Stimulated activated CD4-positive, alpha-beta T cell treated with anti-CD3 and anti-CD28 coated beads, Interleukin-4, amount 100 ng/mL, for 48 hours (primary cell): ENCODE data around the gene CEP170.
"Not testable (repeated sequence)": the region's sequence is repeated elsewhere in the genome, so short reads cannot be mapped to it uniquely, and the experiment has no call there.

ENCODE experiments used
- DNase-seq, 2 donors: peaks; one replicate each; pipeline ENCODE4 v3.0.0-alpha.2; 2020; ENCODE audit warnings: low read depth in 2 of 2

The CEP170 gene

GRCh38 chr1:243234978-243235647 lies 20.0 kb downstream of the CEP170 start:
- no peak for DNase-seq

GRCh38 chr1:243233908-243234307 lies 21.2 kb downstream of the CEP170 start:
- no peak for DNase-seq

GRCh38 chr1:243230914-243231313 lies 24.2 kb downstream of the CEP170 start:
- no peak for DNase-seq

- DNase-seq, result no peak
These were observed 25.6 kb downstream of the CEP170 start for GRCh38 chr1:243229526-243229925.

- DNase-seq, result no peak
These were observed 27.5 kb downstream of the CEP170 start for GRCh38 chr1:243227622-243228021.

GRCh38 chr1:243218059-243218458 lies 37.0 kb downstream of the CEP170 start:
- no peak for DNase-seq

- DNase-seq, result no peak
These were observed 37.7 kb downstream of the CEP170 start for GRCh38 chr1:243217349-243217748.

GRCh38 chr1:243216741-243217140 lies 38.3 kb downstream of the CEP170 start:
- no peak for DNase-seq

- not testable (repeated sequence) for DNase-seq
These were observed 39.7 kb downstream of the CEP170 start for GRCh38 chr1:243215276-243215875.

GRCh38 chr1:243213045-243213787 lies 41.9 kb downstream of the CEP170 start:
- DNase-seq, result no peak

- DNase-seq, result not testable (repeated sequence)
These were observed 43.1 kb downstream of the CEP170 start for GRCh38 chr1:243211984-243212383.

GRCh38 chr1:243205026-243205501 lies 50.0 kb downstream of the CEP170 start:
- DNase-seq, result not testable (repeated sequence)

GRCh38 chr1:243204336-243204735 lies 50.7 kb downstream of the CEP170 start:
- not testable (repeated sequence) for DNase-seq

- not testable (repeated sequence) for DNase-seq
These were observed 51.9 kb downstream of the CEP170 start for GRCh38 chr1:243203196-243203595.

GRCh38 chr1:243201316-243201715 lies 53.8 kb downstream of the CEP170 start:
- not testable (repeated sequence) for DNase-seq

GRCh38 chr1:243197524-243197923 lies 57.6 kb downstream of the CEP170 start:
- DNase-seq, result not testable (repeated sequence)

GRCh38 chr1:243193330-243193729 lies 61.8 kb downstream of the CEP170 start:
- DNase-seq, result not testable (repeated sequence)

- not testable (repeated sequence) for DNase-seq
These were observed 68.7 kb downstream of the CEP170 start for GRCh38 chr1:243186201-243186995.

GRCh38 chr1:243184787-243185186 lies 70.3 kb downstream of the CEP170 start:
- DNase-seq, result not testable (repeated sequence)

- not testable (repeated sequence) for DNase-seq
These were observed 71.4 kb downstream of the CEP170 start for GRCh38 chr1:243183661-243184060.

- DNase-seq, result not testable (repeated sequence)
These were observed 71.9 kb downstream of the CEP170 start for GRCh38 chr1:243183176-243183575.

GRCh38 chr1:243179720-243180119 lies 75.4 kb downstream of the CEP170 start:
- DNase-seq, result no peak
